Measurements from ENCODE around the gene C1orf185. TPM values are rescaled to one million over a fixed set of nuclear protein-coding genes. Genes with fewer than 3 reads are reported as not detected.

The C1orf185 gene
- total RNA-seq, 1 experiment from 2014 or later = not detected

Other genes with a start within 250 kb of the C1orf185 start
- gene FAF1, start 142.0 kb upstream of the C1orf185 start, total RNA-seq (2014; rRNA removed; shearing (Covaris generic)) = 148 and 196 TPM in 2 replicates
- gene CDKN2C, start 132.0 kb upstream of the C1orf185 start, total RNA-seq (2014; rRNA removed; shearing (Covaris generic)) = 55.7 and 55.8 TPM in 2 replicates
- gene RNF11, start 134.0 kb downstream of the C1orf185 start, total RNA-seq (2014; rRNA removed; shearing (Covaris generic)) = 85.1 and 93.8 TPM in 2 replicates
- gene TTC39A, start 228.3 kb downstream of the C1orf185 start, total RNA-seq (2014; rRNA removed; shearing (Covaris generic)) = 0.06 and 0.95 TPM in 2 replicates